Fibroblast of villous mesenchyme (primary cell): ENCODE results near the gene CRYGN. TPM values are rescaled to one million over a fixed set of nuclear protein-coding genes. Genes with fewer than 3 reads are reported as not detected.

Source experiments
- DNase-seq: peaks from one replicate; pipeline ENCODE4 v3.0.0-alpha.2; 2010; ENCODE audit warnings: low read depth
- H3K4me3 ChIP-seq: 2 replicates; pipeline ENCODE4 v1.5.1; 2011; ENCODE audit warnings: low read depth, mild to moderate bottlenecking, low read length
- total RNA-seq: library from RNA; depleted of rRNA; stranded (reverse); fragments of >200 nt; gene quantifications from 2 replicates; pipeline ENCODE4 v1.2.3, GENCODE V29; 2012
- TF ChIP-seq, protein P1 (sequence below): IDR thresholded peaks from 2 replicates; pipeline ENCODE4 v1.5.1; 2012; ENCODE audit warnings: low read depth, mild to moderate bottlenecking, low read length; ENCODE audit not compliant: insufficient read depth

The CRYGN gene
- total RNA-seq, 1 donor: under 0.01 TPM

GRCh38 chr7:151431281-151431767, 8.6 kb downstream of the CRYGN start:
- TF ChIP-seq, protein P1, sequence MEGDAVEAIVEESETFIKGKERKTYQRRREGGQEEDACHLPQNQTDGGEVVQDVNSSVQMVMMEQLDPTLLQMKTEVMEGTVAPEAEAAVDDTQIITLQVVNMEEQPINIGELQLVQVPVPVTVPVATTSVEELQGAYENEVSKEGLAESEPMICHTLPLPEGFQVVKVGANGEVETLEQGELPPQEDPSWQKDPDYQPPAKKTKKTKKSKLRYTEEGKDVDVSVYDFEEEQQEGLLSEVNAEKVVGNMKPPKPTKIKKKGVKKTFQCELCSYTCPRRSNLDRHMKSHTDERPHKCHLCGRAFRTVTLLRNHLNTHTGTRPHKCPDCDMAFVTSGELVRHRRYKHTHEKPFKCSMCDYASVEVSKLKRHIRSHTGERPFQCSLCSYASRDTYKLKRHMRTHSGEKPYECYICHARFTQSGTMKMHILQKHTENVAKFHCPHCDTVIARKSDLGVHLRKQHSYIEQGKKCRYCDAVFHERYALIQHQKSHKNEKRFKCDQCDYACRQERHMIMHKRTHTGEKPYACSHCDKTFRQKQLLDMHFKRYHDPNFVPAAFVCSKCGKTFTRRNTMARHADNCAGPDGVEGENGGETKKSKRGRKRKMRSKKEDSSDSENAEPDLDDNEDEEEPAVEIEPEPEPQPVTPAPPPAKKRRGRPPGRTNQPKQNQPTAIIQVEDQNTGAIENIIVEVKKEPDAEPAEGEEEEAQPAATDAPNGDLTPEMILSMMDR: no peak
- no peak overlapping the region for H3K4me3 ChIP-seq
- DNase-seq: no peak

DNA sequence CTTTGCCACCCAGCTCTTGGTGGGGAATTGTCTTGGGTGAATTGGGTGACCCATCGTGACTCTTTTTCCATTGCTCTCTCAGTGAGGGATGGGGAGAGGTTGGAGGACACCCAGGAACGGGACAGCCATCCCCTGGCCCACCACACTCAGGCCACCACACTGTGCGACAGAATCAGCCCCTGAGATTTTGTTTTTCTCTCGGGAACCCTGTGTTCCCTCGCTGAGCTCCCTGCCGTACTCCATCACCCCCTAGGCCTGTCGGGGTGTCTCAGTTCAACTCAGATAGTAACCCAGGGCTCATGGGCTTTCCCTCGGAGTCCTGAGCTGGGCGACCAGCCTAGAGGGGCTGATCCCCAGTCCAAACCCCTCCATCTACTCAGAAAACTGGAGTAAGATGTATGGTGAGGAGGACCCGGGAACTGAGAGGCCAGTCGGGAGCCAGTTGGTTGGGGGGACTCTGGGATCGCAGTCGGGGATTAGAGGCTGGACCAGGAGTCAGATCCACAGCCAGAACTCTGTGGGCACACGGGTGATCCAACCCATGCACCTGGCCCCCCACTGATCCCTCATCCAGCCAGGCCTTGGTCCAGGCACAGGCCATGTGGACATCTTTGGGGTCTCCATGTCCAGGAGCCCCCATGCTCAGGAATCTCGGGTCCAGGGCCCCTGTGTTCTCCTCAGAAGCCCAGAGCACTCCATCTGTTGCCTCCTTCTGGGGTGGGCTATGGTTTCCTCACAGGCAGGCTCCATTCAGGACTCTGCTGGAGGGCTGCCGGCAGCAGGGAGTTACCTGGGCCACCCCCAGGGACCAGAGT, 9.3 kb downstream of the CRYGN start:
- DNase-seq: no peak
- H3K4me3 ChIP-seq: no peak overlapping the region
- TF ChIP-seq, protein P1: no peak

GRCh38 chr7:151429560-151430331, 10.2 kb downstream of the CRYGN start:
- TF ChIP-seq, protein P1: no peak
- H3K4me3 ChIP-seq: no peak overlapping the region
- DNase-seq: peak; percentile 65

GRCh38 chr7:151429237-151429559, 10.7 kb downstream of the CRYGN start:
- DNase-seq: no peak
- TF ChIP-seq, protein P1: no peak

GRCh38 chr7:151428378-151429236, 11.3 kb downstream of the CRYGN start:
- TF ChIP-seq, protein P1: no peak
- DNase-seq: peak; percentile 100
- H3K4me3 ChIP-seq: no peak overlapping the region

More at GRCh38 chr7:151429237-151429559, 10.7 kb downstream of the CRYGN start:
- H3K4me3 ChIP-seq: no peak overlapping the region

DNA sequence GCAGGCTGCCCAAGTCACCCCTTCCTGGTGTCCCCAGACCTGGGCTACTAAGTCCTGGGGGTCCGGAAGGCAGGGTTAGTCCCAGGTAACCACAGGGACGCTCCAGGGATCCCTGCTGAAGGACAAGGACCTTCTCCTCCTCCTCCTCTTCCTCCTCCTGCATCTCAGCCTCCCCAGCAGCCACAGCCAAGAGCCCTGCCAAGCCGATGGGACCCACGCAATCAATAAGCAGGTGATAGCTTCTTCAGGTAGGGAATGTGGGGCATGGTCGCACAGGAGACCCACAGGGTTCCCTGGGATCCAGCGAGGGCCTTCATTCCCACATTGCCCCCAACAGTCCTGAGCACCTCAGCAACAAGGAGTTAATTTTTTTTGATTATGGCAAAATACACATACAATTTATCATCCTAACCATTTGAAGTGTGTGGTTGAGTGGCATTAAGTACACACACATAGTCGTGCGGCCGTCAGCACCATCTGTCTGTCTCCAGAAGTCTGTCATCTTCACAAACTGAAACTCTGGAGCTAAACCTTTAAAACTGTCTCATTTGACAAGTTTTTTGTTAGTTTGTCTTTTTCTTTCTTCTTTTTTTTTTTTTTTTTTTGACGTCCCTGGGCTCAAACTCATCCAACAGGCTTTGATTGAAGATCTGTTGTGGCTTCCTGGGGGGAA, 12.1 kb downstream of the CRYGN start:
- DNase-seq: no peak
- TF ChIP-seq, protein P1: no peak
- H3K4me3 ChIP-seq: no peak overlapping the region
